ENCODE data around the gene NSF.
"Not testable (repeated sequence)": the region's sequence is repeated elsewhere in the genome, so short reads cannot be mapped to it uniquely, and the experiment has no call there.

The NSF gene

DNA sequence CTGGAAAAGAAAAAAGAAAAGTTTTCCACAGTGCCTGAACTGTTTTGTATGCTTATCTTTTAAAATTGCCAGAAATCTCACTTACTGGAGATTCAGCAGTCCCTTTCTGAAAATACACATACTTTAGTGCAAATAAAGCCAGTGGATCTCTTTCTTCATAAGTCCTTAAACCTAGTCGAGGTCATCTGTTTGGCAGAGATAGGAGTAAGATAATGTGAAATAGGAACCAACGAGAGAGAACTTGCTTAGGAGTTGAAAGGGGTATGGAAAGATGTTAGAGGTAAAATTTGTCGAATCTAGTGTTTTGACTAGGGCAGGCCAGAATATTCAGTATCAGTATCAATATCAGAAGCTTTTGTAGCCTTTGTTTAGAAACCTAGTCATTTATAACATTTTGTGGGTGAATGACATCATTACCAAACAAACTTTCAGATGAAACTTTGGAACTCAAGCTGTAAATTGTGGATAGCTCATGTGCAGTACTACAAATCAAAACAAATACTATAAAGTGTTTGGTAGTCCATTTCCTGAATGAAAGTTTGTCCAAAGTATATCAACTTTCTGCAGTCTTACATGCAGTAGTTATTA lies 8.0 kb downstream of the NSF start:
- H3K9ac ChIP-seq (ENCODE audit: low read depth, low read length); H3K36me3 ChIP-seq (ENCODE audit: control insufficient read depth, insufficient read depth, low read length); H3K4me3 ChIP-seq (ENCODE audit: low read depth, low read length); H3K4me1 ChIP-seq (ENCODE audit: control insufficient read depth, insufficient read depth, low read length); H3K27me3 ChIP-seq (ENCODE audit: control insufficient read depth, insufficient read depth, low read length); H3K27ac ChIP-seq (ENCODE audit: low read depth, low read length); H3K9me3 ChIP-seq (ENCODE audit: control insufficient read depth, insufficient read depth, low read length): not testable (repeated sequence)

DNA sequence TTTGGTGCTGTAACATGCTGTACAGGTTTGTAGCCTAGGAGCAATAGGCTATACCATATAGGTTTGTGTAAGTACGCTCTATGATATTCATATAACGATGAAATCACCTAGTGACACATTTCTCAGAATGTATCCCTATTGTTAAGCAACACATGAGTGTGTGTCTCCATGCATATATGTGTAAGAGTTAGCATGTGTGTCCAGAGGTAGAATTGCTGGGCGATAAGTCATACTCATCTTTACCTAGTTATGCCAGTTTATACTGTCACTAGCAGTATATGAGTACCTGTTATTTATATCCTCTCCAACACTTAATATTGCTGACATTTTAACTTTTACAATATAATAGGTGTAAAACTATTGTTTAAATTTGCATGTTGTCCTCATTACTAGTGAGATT lies 10.3 kb downstream of the NSF start:
- not testable (repeated sequence) for H3K4me1 ChIP-seq (ENCODE audit: control insufficient read depth, insufficient read depth, low read length); H3K36me3 ChIP-seq (ENCODE audit: control insufficient read depth, insufficient read depth, low read length); H3K27me3 ChIP-seq (ENCODE audit: control insufficient read depth, insufficient read depth, low read length); H3K27ac ChIP-seq (ENCODE audit: low read depth, low read length); H3K4me3 ChIP-seq (ENCODE audit: low read depth, low read length); H3K9me3 ChIP-seq (ENCODE audit: control insufficient read depth, insufficient read depth, low read length); H3K9ac ChIP-seq (ENCODE audit: low read depth, low read length)

DNA sequence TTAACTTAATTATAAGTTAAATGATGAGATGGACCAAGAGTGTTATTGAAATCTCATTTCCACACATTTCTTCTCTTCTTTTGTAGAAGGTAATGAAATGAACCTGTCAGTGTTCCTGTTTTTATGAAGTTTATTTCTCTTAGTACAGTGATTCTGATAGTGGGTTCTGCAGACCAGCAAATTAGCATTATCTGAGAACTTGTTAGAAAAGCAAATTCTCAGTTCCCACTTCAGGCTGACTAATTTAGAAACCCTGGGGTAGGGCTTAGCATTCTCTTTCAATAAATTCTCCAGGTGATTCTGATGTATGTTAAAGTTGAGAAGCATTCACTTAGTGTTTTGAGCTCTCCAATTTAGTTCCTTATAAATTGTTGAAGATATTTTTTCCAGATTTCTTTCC lies 12.7 kb downstream of the NSF start:
- H3K4me3 ChIP-seq (ENCODE audit: low read depth, low read length); H3K4me1 ChIP-seq (ENCODE audit: control insufficient read depth, insufficient read depth, low read length); H3K36me3 ChIP-seq (ENCODE audit: control insufficient read depth, insufficient read depth, low read length); H3K9me3 ChIP-seq (ENCODE audit: control insufficient read depth, insufficient read depth, low read length); H3K27ac ChIP-seq (ENCODE audit: low read depth, low read length); H3K9ac ChIP-seq (ENCODE audit: low read depth, low read length); H3K27me3 ChIP-seq (ENCODE audit: control insufficient read depth, insufficient read depth, low read length): not testable (repeated sequence)

DNA sequence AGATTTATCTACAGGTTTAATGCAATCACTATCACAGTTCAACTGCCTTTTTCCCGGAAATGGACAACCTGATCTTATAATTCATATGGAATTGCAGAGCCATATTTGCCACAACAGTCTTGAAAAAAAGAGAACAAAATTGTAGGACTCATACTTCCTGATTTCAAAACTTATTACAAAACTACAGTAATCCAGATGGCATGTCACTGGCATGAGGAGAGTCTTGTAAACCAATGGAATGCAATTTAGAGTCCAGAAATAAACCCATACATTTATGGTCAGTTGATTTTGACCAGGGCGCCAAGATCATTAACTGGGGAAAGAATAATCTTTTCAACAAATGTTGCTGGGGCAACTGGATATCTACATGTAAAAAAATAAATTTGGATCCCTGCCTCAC lies 20.8 kb downstream of the NSF start:
- H3K27me3 ChIP-seq (ENCODE audit: control insufficient read depth, insufficient read depth, low read length); H3K36me3 ChIP-seq (ENCODE audit: control insufficient read depth, insufficient read depth, low read length); H3K9me3 ChIP-seq (ENCODE audit: control insufficient read depth, insufficient read depth, low read length); H3K27ac ChIP-seq (ENCODE audit: low read depth, low read length); H3K4me3 ChIP-seq (ENCODE audit: low read depth, low read length); H3K9ac ChIP-seq (ENCODE audit: low read depth, low read length); H3K4me1 ChIP-seq (ENCODE audit: control insufficient read depth, insufficient read depth, low read length): not testable (repeated sequence)

DNA sequence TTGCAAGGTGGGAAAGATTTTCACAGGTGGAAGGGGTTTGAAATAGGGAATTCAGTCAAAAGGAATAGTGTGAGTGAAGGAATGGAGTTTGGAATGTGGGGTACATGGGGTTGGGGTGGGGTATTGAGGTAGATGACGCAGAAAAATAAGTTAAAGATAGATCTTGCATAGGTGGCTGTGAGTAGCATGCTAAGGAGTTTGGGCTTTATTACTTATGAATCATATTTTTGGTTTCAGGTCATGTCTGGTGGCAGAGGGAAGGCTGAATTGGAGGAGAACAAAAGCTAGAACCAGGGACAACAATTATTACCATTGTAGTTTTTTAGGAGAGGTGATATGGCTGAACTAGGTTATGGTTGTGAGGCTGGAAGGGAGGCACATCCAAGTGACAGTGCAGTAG lies 23.4 kb downstream of the NSF start:
- H3K9ac ChIP-seq (ENCODE audit: low read depth, low read length); H3K9me3 ChIP-seq (ENCODE audit: control insufficient read depth, insufficient read depth, low read length); H3K27ac ChIP-seq (ENCODE audit: low read depth, low read length); H3K4me3 ChIP-seq (ENCODE audit: low read depth, low read length); H3K27me3 ChIP-seq (ENCODE audit: control insufficient read depth, insufficient read depth, low read length); H3K4me1 ChIP-seq (ENCODE audit: control insufficient read depth, insufficient read depth, low read length); H3K36me3 ChIP-seq (ENCODE audit: control insufficient read depth, insufficient read depth, low read length): not testable (repeated sequence)

DNA sequence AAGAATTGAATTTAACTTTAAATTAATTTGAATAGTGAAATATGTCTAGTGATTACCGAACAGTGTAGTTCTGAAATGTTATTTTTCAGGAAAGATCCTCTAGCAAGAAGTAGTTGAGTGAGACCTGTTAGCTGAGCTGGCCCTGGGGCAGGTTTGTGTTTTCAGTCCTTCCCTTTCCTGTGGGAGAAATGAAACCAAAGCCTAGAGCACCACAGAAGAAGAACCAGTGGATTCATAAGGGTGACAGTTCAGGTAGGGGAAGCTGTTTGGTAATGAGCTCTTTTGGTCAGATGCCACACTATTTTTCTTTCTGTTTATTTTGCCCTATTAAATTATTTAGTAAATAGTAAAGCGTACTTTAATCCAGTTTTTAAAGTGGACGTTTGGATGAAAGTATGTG lies 26.7 kb downstream of the NSF start:
- not testable (repeated sequence) for H3K27me3 ChIP-seq (ENCODE audit: control insufficient read depth, insufficient read depth, low read length); H3K9me3 ChIP-seq (ENCODE audit: control insufficient read depth, insufficient read depth, low read length); H3K4me1 ChIP-seq (ENCODE audit: control insufficient read depth, insufficient read depth, low read length); H3K36me3 ChIP-seq (ENCODE audit: control insufficient read depth, insufficient read depth, low read length); H3K27ac ChIP-seq (ENCODE audit: low read depth, low read length); H3K4me3 ChIP-seq (ENCODE audit: low read depth, low read length); H3K9ac ChIP-seq (ENCODE audit: low read depth, low read length)

DNA sequence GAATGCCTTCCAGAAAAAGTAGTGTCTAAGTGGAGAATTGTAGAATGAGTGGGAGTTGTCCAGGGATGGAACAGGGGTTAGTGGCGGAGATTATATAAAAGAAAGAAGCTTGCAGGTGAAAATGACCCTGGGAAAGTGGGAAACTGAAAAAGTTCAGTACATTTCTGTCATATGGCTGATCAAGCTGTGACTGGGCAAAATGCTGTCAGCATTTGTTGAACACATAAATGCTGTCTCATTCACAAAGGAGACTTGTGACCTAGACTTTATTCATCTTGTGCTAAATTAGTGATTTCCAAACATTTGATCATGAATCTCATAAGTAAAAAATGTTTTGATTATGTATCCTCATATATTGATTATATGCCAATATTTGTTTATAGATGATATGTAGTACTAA lies 28.5 kb downstream of the NSF start:
- H3K9me3 ChIP-seq (ENCODE audit: control insufficient read depth, insufficient read depth, low read length); H3K36me3 ChIP-seq (ENCODE audit: control insufficient read depth, insufficient read depth, low read length); H3K4me1 ChIP-seq (ENCODE audit: control insufficient read depth, insufficient read depth, low read length); H3K4me3 ChIP-seq (ENCODE audit: low read depth, low read length); H3K27me3 ChIP-seq (ENCODE audit: control insufficient read depth, insufficient read depth, low read length); H3K27ac ChIP-seq (ENCODE audit: low read depth, low read length); H3K9ac ChIP-seq (ENCODE audit: low read depth, low read length): not testable (repeated sequence)

DNA sequence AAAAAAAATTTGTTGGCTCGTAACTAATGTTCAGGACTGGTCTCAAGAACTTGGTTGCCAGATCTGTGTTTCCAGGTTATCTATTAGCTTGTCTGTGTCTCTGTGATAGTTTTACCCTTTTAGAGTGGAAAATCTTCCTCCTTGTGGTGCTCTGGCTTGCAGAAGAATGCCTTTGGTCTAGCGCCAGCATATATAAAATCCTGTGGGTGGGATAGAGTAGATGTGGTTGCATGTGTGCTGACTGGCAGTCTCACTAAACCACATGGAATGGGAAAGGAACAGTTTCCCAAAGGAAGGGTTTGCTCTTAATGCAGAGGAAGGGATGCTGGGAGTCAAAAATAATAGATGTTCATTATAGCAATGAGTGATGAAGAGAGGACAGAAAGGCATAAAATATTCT lies 33.3 kb downstream of the NSF start:
- not testable (repeated sequence) for H3K4me3 ChIP-seq (ENCODE audit: low read depth, low read length); H3K4me1 ChIP-seq (ENCODE audit: control insufficient read depth, insufficient read depth, low read length); H3K36me3 ChIP-seq (ENCODE audit: control insufficient read depth, insufficient read depth, low read length); H3K27me3 ChIP-seq (ENCODE audit: control insufficient read depth, insufficient read depth, low read length); H3K9ac ChIP-seq (ENCODE audit: low read depth, low read length); H3K27ac ChIP-seq (ENCODE audit: low read depth, low read length); H3K9me3 ChIP-seq (ENCODE audit: control insufficient read depth, insufficient read depth, low read length)

DNA sequence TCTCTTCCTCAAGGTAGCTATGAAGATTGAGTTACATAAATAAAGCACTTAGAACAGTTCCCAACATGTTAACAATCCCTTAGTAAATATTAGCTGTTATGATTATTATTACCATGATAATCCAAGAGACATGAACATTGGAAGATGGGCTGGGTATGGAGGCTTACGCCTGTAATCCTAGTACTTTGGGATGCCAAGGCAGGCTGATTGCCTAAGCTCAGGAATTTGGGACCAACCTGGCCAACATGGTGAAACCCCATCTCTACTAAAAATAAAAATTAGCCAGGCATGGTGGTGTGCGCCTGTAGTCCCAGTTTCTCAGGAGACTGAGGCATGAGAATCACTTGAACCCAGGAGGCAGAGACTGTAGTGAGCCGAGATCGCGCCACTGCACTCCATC lies 34.3 kb downstream of the NSF start:
- H3K36me3 ChIP-seq (ENCODE audit: control insufficient read depth, insufficient read depth, low read length); H3K27ac ChIP-seq (ENCODE audit: low read depth, low read length); H3K27me3 ChIP-seq (ENCODE audit: control insufficient read depth, insufficient read depth, low read length); H3K4me3 ChIP-seq (ENCODE audit: low read depth, low read length); H3K9me3 ChIP-seq (ENCODE audit: control insufficient read depth, insufficient read depth, low read length); H3K9ac ChIP-seq (ENCODE audit: low read depth, low read length); H3K4me1 ChIP-seq (ENCODE audit: control insufficient read depth, insufficient read depth, low read length): not testable (repeated sequence)

DNA sequence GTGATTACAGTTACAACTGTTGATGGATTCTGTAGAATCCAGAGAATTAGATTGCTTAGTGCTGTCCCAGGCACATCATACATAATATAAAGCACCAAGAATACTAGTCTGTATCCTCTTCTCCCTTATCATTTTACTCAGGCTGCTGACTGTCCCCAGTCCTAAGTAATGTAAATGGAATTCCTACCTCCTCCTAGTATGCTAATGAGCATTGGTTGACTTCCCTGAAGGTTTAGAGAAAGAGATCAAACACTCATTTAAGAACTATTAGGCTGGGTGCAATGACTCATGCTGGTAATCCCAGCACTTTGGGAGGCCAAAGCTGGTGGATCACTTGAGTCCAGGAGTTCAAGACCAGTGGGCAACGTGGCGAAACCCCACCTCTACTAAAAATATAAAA lies 37.0 kb downstream of the NSF start:
- not testable (repeated sequence) for H3K27me3 ChIP-seq (ENCODE audit: control insufficient read depth, insufficient read depth, low read length); H3K4me3 ChIP-seq (ENCODE audit: low read depth, low read length); H3K36me3 ChIP-seq (ENCODE audit: control insufficient read depth, insufficient read depth, low read length); H3K9ac ChIP-seq (ENCODE audit: low read depth, low read length); H3K9me3 ChIP-seq (ENCODE audit: control insufficient read depth, insufficient read depth, low read length); H3K27ac ChIP-seq (ENCODE audit: low read depth, low read length); H3K4me1 ChIP-seq (ENCODE audit: control insufficient read depth, insufficient read depth, low read length)

DNA sequence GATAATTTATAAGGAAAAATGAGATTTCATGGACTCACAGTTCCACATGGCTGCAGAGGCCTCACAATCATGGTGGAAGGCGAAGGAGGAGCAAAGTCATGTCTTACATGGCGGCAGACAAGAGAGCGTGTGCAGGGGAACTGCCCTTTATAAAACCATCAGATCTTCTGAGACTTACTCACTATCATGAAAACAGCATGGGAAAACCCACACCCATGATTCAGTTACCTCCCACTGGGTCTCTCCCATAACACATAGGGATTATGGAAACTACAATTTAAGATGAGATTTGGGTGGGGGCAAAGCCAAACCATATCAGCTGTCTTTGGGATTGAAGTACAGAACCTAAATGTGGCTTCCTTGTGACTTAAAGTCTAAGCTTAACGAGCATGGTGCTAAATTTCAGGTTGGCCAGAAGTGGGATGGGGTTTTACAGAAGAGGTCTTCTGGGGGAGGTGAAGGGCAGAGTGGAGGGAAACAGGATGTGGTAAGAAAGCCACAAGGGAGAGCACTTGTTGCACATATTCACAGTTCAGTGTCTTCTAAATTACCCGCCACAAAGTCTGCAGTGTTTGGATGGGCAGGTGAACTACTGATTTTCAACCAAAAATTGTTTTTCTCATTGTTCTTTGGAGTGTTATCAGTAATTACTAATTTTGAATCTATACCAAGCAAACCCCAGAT lies 38.4 kb downstream of the NSF start:
- H3K9ac ChIP-seq (ENCODE audit: low read depth, low read length); H3K36me3 ChIP-seq (ENCODE audit: control insufficient read depth, insufficient read depth, low read length); H3K27ac ChIP-seq (ENCODE audit: low read depth, low read length); H3K9me3 ChIP-seq (ENCODE audit: control insufficient read depth, insufficient read depth, low read length); H3K4me1 ChIP-seq (ENCODE audit: control insufficient read depth, insufficient read depth, low read length); H3K27me3 ChIP-seq (ENCODE audit: control insufficient read depth, insufficient read depth, low read length); H3K4me3 ChIP-seq (ENCODE audit: low read depth, low read length): not testable (repeated sequence)

DNA sequence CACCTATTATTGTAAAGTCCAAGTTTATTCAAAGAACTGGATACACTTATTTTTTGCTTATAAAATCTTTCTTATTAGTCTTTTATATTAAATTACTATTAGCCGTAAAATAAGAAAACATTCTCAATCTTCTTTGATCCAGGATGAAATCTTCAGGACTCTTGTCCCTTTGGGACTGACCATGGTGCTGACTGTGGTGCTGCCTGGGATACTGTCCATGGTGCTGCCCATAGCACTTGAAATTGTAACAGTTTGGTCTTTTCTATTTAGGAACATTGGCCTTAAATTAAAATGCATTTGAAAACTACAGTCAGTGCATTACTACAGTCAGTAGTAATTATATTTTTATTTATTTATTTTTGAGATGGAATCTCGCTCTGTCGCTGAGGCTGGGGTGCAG lies 41.7 kb downstream of the NSF start:
- not testable (repeated sequence) for H3K27ac ChIP-seq (ENCODE audit: low read depth, low read length); H3K9ac ChIP-seq (ENCODE audit: low read depth, low read length); H3K27me3 ChIP-seq (ENCODE audit: control insufficient read depth, insufficient read depth, low read length); H3K36me3 ChIP-seq (ENCODE audit: control insufficient read depth, insufficient read depth, low read length); H3K4me1 ChIP-seq (ENCODE audit: control insufficient read depth, insufficient read depth, low read length); H3K9me3 ChIP-seq (ENCODE audit: control insufficient read depth, insufficient read depth, low read length); H3K4me3 ChIP-seq (ENCODE audit: low read depth, low read length)

All from HUES48 (cell line).